ENCODE results near the gene ODAD3. TPM values are rescaled to one million over a fixed set of nuclear protein-coding genes. Genes with fewer than 3 reads are reported as not detected.
"Not testable (repeated sequence)": the region's sequence is repeated elsewhere in the genome, so short reads cannot be mapped to it uniquely, and the experiment has no call there.

The ODAD3 gene
- total RNA-seq, 1 donor, result under 0.01 TPM

DNA sequence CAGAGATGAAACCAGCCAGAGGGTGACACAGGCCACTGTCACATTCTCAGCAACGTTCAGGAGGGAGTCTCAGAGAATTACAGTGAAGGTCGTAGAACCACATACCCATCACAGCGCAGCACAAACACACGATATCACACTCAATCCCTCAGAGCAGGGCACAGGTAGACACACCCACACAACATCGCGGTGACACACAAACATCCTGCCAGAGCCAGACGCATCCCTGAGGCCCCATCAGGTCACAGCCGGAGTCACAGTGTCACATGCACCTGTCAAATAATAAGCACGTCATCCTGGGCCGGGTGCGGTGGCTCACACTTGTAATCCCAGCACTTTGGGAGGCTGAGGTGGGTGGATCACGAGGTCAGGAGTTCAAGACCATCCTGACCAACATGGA is 28.5 kb upstream of the ODAD3 start:
- Histone ChIP-seq H3K27ac (ENCODE audit: low read depth, low read length) (no peak overlapping the region), H3K79me2 (ENCODE audit: insufficient read depth, low read length) (no peaks in the 10 kb centered on the region), H3K4me2 (ENCODE audit: insufficient read depth, low read length) (no peak overlapping the region), H3K4me1 (ENCODE audit: insufficient read depth, low read length) (no peaks in the 10 kb centered on the region), H3K27me3 (ENCODE audit: insufficient read depth, low read length) (no peaks in the 10 kb centered on the region), H3K36me3 (ENCODE audit: insufficient read depth, low read length) (no peaks in the 10 kb centered on the region), H4K20me1 (ENCODE audit: insufficient read depth, low read length) (no peaks in the 10 kb centered on the region), H2AFZ (ENCODE audit: low read length) (no peak overlapping the region), H3K4me3 (ENCODE audit: insufficient read depth, low read length) (no peak overlapping the region), H3K9me3 (ENCODE audit: low read depth, low read length) (no peaks in the 10 kb centered on the region)
- TF ChIP-seq, protein P1, sequence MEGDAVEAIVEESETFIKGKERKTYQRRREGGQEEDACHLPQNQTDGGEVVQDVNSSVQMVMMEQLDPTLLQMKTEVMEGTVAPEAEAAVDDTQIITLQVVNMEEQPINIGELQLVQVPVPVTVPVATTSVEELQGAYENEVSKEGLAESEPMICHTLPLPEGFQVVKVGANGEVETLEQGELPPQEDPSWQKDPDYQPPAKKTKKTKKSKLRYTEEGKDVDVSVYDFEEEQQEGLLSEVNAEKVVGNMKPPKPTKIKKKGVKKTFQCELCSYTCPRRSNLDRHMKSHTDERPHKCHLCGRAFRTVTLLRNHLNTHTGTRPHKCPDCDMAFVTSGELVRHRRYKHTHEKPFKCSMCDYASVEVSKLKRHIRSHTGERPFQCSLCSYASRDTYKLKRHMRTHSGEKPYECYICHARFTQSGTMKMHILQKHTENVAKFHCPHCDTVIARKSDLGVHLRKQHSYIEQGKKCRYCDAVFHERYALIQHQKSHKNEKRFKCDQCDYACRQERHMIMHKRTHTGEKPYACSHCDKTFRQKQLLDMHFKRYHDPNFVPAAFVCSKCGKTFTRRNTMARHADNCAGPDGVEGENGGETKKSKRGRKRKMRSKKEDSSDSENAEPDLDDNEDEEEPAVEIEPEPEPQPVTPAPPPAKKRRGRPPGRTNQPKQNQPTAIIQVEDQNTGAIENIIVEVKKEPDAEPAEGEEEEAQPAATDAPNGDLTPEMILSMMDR (IDR thresholded peaks at IDR 0.05; ENCODE audit: extremely low read depth, low read depth, low read length), result no peak
- DNase-seq (ENCODE audit: insufficient read length, low spot score, missing footprints), result peak; percentile 34

DNA sequence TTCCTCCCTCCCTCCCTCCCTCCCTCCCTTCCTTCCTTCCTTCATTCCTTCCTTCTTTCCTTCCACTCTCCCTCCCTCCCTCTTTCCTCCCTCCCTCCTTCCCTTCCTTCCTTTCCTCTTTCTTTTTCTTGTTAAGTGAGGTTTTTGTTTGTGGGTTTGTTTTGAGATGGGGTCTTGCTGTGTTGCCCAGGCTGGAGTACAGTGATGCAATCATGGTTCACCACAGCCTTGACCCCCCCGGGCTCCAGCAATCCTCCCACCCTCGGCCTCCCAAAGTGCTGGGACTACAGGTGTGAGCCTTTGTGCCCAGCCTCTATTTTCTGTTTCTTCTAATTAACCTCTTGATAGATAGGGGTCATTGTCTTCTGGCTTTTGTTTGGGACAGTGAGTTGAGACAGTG is 26.5 kb upstream of the ODAD3 start:
- H3K27me3 ChIP-seq (ENCODE audit: insufficient read depth, low read length), result no peaks in the 10 kb centered on the region
- no peak for DNase-seq (ENCODE audit: insufficient read length, low spot score, missing footprints)
- H3K36me3 ChIP-seq (ENCODE audit: insufficient read depth, low read length), result no peaks in the 10 kb centered on the region

DNA sequence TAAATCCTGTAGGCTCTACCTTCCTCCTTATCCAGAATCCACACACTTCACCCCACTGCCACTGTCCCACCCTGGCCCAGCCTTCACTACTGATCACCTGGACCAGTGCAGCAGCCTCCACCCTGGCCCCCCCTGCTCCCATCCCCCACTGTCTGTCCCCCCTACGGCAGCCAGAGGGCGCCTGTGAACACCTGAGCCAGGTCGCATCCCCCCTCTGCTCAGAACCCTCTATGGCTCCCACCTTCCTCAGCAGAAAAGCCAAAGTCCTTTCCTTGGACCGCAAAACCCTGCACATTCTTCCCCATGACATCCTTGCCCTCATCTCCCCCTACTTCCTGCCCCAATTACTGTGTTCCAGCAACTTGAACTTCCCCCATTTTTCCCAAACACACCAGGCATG is 25.3 kb upstream of the ODAD3 start:
- Histone ChIP-seq H3K27ac (ENCODE audit: low read depth, low read length) (no peak overlapping the region), H3K4me3 (ENCODE audit: insufficient read depth, low read length) (no peak overlapping the region), H3K36me3 (ENCODE audit: insufficient read depth, low read length) (no peaks in the 10 kb centered on the region), H3K9me3 (ENCODE audit: low read depth, low read length) (no peaks in the 10 kb centered on the region), H3K79me2 (ENCODE audit: insufficient read depth, low read length) (no peaks in the 10 kb centered on the region), H2AFZ (ENCODE audit: low read length) (no peak overlapping the region), H3K27me3 (ENCODE audit: insufficient read depth, low read length) (no peaks in the 10 kb centered on the region), H4K20me1 (ENCODE audit: insufficient read depth, low read length) (no peaks in the 10 kb centered on the region), H3K4me2 (ENCODE audit: insufficient read depth, low read length) (no peak overlapping the region), H3K4me1 (ENCODE audit: insufficient read depth, low read length) (no peaks in the 10 kb centered on the region)
- DNase-seq (ENCODE audit: insufficient read length, low spot score, missing footprints), result peak; percentile 61
- TF ChIP-seq, protein P1 (IDR thresholded peaks at IDR 0.05; ENCODE audit: extremely low read depth, low read depth, low read length), result no peak

More for the DNA sequence above, 26.5 kb upstream of the ODAD3 start:
- TF ChIP-seq, protein P1 (IDR thresholded peaks at IDR 0.05; ENCODE audit: extremely low read depth, low read depth, low read length), result no peak
- H3K4me3 ChIP-seq (ENCODE audit: insufficient read depth, low read length), result no peak overlapping the region
- no peaks in the 10 kb centered on the region for H3K4me1 ChIP-seq (ENCODE audit: insufficient read depth, low read length)
- no peak overlapping the region for H3K27ac ChIP-seq (ENCODE audit: low read depth, low read length)
- H3K9me3 ChIP-seq (ENCODE audit: low read depth, low read length), result no peaks in the 10 kb centered on the region
- no peaks in the 10 kb centered on the region for H4K20me1 ChIP-seq (ENCODE audit: insufficient read depth, low read length)
- H2AFZ ChIP-seq (ENCODE audit: low read length), result no peak overlapping the region
- H3K79me2 ChIP-seq (ENCODE audit: insufficient read depth, low read length), result no peaks in the 10 kb centered on the region
- no peak overlapping the region for H3K4me2 ChIP-seq (ENCODE audit: insufficient read depth, low read length)

DNA sequence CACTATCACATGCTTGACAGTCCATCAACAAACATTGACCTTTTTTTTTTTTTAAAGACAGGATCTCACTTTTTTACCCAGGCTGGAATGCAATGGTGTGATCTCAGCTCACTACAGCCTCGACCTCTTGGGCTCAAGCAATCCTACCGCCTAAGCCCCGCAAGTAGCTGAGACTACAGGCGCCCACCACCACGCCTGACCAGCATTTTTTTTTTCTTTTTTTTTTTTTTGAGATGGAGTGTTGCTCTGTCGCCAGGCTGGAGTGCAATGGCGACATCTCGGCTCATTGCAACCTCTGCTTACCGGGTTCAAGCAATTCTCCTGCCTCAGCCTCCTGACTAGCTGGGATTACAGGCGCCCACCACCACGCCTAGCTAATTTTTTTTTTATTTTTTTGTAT is 24.0 kb upstream of the ODAD3 start:
- not testable (repeated sequence) for H3K36me3 ChIP-seq (ENCODE audit: insufficient read depth, low read length); H2AFZ ChIP-seq (ENCODE audit: low read length); H3K27ac ChIP-seq (ENCODE audit: low read depth, low read length); DNase-seq (ENCODE audit: insufficient read length, low spot score, missing footprints); H3K4me1 ChIP-seq (ENCODE audit: insufficient read depth, low read length); H3K9me3 ChIP-seq (ENCODE audit: low read depth, low read length); H4K20me1 ChIP-seq (ENCODE audit: insufficient read depth, low read length); H3K79me2 ChIP-seq (ENCODE audit: insufficient read depth, low read length); H3K4me2 ChIP-seq (ENCODE audit: insufficient read depth, low read length); H3K27me3 ChIP-seq (ENCODE audit: insufficient read depth, low read length); H3K4me3 ChIP-seq (ENCODE audit: insufficient read depth, low read length)
